HepG2 (cell line): ENCODE measurements around the gene SLC4A2. TPM values are rescaled to one million over a fixed set of nuclear protein-coding genes. Genes with fewer than 3 reads are reported as not detected.

Experiments
- ARNTL ChIP-seq: sonication (generic); formaldehyde crosslinking; IDR thresholded peaks from 2 replicates; pipeline ENCODE4 v1.4.0; 2020; ENCODE audit warnings: mild to moderate bottlenecking, missing genetic modification reagents
- DMAP1 ChIP-seq: IDR thresholded peaks from 2 replicates; pipeline ENCODE4 v1.6.1; 2016
- ELF3 ChIP-seq: IDR thresholded peaks from 2 replicates; pipeline ENCODE4 v1.6.1; 2016; ENCODE audit warnings: missing genetic modification reagents, missing compliant biosample characterization
- ETV5 ChIP-seq: IDR thresholded peaks from 2 replicates; pipeline ENCODE4 v1.6.1; 2018; ENCODE audit warnings: missing biosample characterization, missing genetic modification reagents, inconsistent platforms, borderline replicate concordance
- GZF1 ChIP-seq: sonication (generic); formaldehyde crosslinking; IDR thresholded peaks from 2 replicates; pipeline ENCODE4 v1.5.1; 2020; ENCODE audit warnings: mild to moderate bottlenecking, missing genetic modification reagents
- HMG20B ChIP-seq: conservative IDR thresholded peaks from 2 replicates; pipeline ENCODE4 v1.6.1; 2016; ENCODE audit warnings: missing genetic modification reagents, missing compliant biosample characterization
- KLF11 ChIP-seq: IDR thresholded peaks from 2 replicates; pipeline ENCODE4 v1.6.1; 2016; ENCODE audit warnings: missing compliant biosample characterization
- KLF13 ChIP-seq: sonication (generic); formaldehyde crosslinking; IDR thresholded peaks from 2 replicates; pipeline ENCODE4 v1.4.0; 2020; ENCODE audit warnings: mild to moderate bottlenecking, missing genetic modification reagents
- MTF2 ChIP-seq: sonication (generic); formaldehyde crosslinking; IDR thresholded peaks from 2 replicates; pipeline ENCODE4 v1.5.0; 2020; ENCODE audit warnings: missing genetic modification reagents, borderline replicate concordance
- RFXANK ChIP-seq: IDR thresholded peaks from 2 replicates; pipeline ENCODE4 v1.6.1; 2016
- SOX13 ChIP-seq, 3 experiments: fragments of 450-650 bp in 1 of 3; sonication (generic) in 1 of 3; formaldehyde crosslinking in 1 of 3; IDR thresholded peaks in 2 of 3; conservative IDR thresholded peaks in 1 of 3; 2 replicates each; pipeline versions ENCODE4 v1.5.0 to v1.6.1; 2016 to 2020; ENCODE audit warnings: antibody characterized with exemption in 1 of 3, mild to moderate bottlenecking in 1 of 3, missing compliant biosample characterization in 1 of 3, missing genetic modification reagents in 1 of 3, moderate library complexity in 1 of 3
- TP53 ChIP-seq: sonication (generic); formaldehyde crosslinking; conservative IDR thresholded peaks from 2 replicates; pipeline ENCODE4 v1.4.0; 2020; ENCODE audit warnings: missing genetic modification reagents
- ZNF235 ChIP-seq: sonication (generic); formaldehyde crosslinking; IDR thresholded peaks from 2 replicates; pipeline ENCODE4 v1.8.1; 2023; ENCODE audit warnings: mild to moderate bottlenecking, missing genetic modification reagents, borderline replicate concordance
- ZNF407 ChIP-seq: sonication (generic); formaldehyde crosslinking; IDR thresholded peaks from one replicate; pipeline ENCODE4 v1.5.1; 2020; ENCODE audit warnings: mild to moderate bottlenecking, missing genetic modification reagents; ENCODE audit errors: not compliant biosample characterization
- ZNF460 ChIP-seq: sonication (generic); formaldehyde crosslinking; IDR thresholded peaks from 2 replicates; pipeline ENCODE4 v1.5.1; 2020; ENCODE audit warnings: missing genetic modification reagents, mild to moderate bottlenecking, borderline replicate concordance
- ZNF501 ChIP-seq: sonication (generic); formaldehyde crosslinking; IDR thresholded peaks from 2 replicates; pipeline ENCODE4 v1.5.1; 2020; ENCODE audit warnings: mild to moderate bottlenecking, moderate library complexity, missing genetic modification reagents
- ZNF710 ChIP-seq: sonication (generic); formaldehyde crosslinking; IDR thresholded peaks from 2 replicates; pipeline ENCODE4 v1.5.0; 2020; ENCODE audit warnings: mild to moderate bottlenecking, missing genetic modification reagents, borderline replicate concordance
- ZUFSP ChIP-seq: sonication (generic); formaldehyde crosslinking; IDR thresholded peaks from 2 replicates; pipeline ENCODE4 v1.9.0; 2021; ENCODE audit warnings: missing genetic modification reagents, mild to moderate bottlenecking, borderline replicate concordance
- polyA plus RNA-seq, 8 experiments: library from polyadenylated mRNA; depleted of rRNA in 3 of 8; stranded (reverse) in 7 of 8; unstranded in 1 of 8; fragments of >200 nt; fragmentation: Illumina TruSeq in 4 of 8; extraction: Trizol in 4 of 8; gene quantifications; 2 replicates each; pipeline versions ENCODE4 v1.2.1 to v1.2.3, GENCODE V29; 2011 to 2016; ENCODE audit warnings: low read depth in 4 of 8, missing spikeins in 1 of 8, mixed read lengths in 1 of 8; ENCODE audit not compliant: insufficient read depth in 1 of 8
- total RNA-seq, 5 experiments: library from RNA; depleted of rRNA; stranded (reverse); fragments of >200 nt; fragmentation: Illumina TruSeq; extraction: Trizol; gene quantifications; 2 replicates each; pipeline ENCODE4 v1.2.3, GENCODE V29; 2016; ENCODE audit warnings: low read depth in 1 of 5

The SLC4A2 gene
- total and polyA plus RNA-seq, 2 of the 13 experiments (the other 11 are each of a cell fraction or from before 2014, with no cell fraction given) = 51.9 to 73.4 TPM

GRCh38 chr7:151059367-151060112 is at the start of gene SLC4A2 (continued):
- TF ChIP-seq ZNF407 (CRISPR knock-in tag) (no peak), ARNTL (CRISPR knock-in tag) (no peak), ZNF710 (CRISPR knock-in tag) (no peak), HMG20B (CRISPR knock-in tag) (no peak), RFXANK (CRISPR knock-in tag) (no peak), SOX13 (IDR thresholded peaks at IDR 0.05) (no peak), SOX13 (CRISPR knock-in tag; conservative IDR thresholded peaks at IDR 0.05 in 1 of 2, IDR thresholded peaks at IDR 0.05 in 1 of 2) (no peak), ZNF501 (CRISPR knock-in tag) (no peak), ZUFSP (CRISPR knock-in tag) (no peak), ZNF235 (CRISPR knock-in tag) (no peak), KLF13 (CRISPR knock-in tag) (no peak), KLF11 (no peak), ETV5 (CRISPR knock-in tag) (no peak), ELF3 (no peak), MTF2 (CRISPR knock-in tag) (no peak), DMAP1 (CRISPR knock-in tag) (no peak), GZF1 (CRISPR knock-in tag) (no peak), ZNF460 (CRISPR knock-in tag) (no peak), TP53 (CRISPR knock-in tag) (no peak)
